Pulmonary artery endothelial cell (primary cell): ENCODE results near the gene PIBF1. TPM values are rescaled to one million over a fixed set of nuclear protein-coding genes. Genes with fewer than 3 reads are reported as not detected.

ENCODE experiments used
- DNase-seq: peaks from one replicate; pipeline ENCODE4 v3.0.0-alpha.2; 2011; ENCODE audit warnings: low read depth, low spot score
- total RNA-seq: library from RNA; depleted of rRNA; stranded (reverse); fragments of >200 nt; gene quantifications from 2 replicates; pipeline ENCODE4 v1.2.3, GENCODE V29; 2014

Gene PIBF1
- total RNA-seq, 1 donor from 2014 or later = 19.1 TPM

- no peak for DNase-seq
These were observed 277.7 kb downstream of the PIBF1 start for GRCh38 chr13:73059460-73060250.

- no peak for DNase-seq
These were observed 278.6 kb downstream of the PIBF1 start for GRCh38 chr13:73060251-73061160.

GRCh38 chr13:73061473-73061872, 279.5 kb downstream of the PIBF1 start:
- no peak for DNase-seq

- no peak for DNase-seq
These were observed 279.9 kb downstream of the PIBF1 start for GRCh38 chr13:73061876-73062275.

GRCh38 chr13:73062468-73062867, 280.5 kb downstream of the PIBF1 start:
- DNase-seq = no peak

- no peak for DNase-seq
These were observed 281.2 kb downstream of the PIBF1 start for GRCh38 chr13:73063166-73063565.

- DNase-seq = no peak
These were observed 283.1 kb downstream of the PIBF1 start for GRCh38 chr13:73065036-73065435.

GRCh38 chr13:73065665-73066340, 283.9 kb downstream of the PIBF1 start:
- no peak for DNase-seq

Other genes with a start within 250 kb of the PIBF1 start
- 16.2 and 20.1 TPM in 2 replicates for gene MZT1, start 54.5 kb upstream of the PIBF1 start, total RNA-seq
- 6.1 and 9.0 TPM in 2 replicates for gene BORA, start 54.2 kb upstream of the PIBF1 start, total RNA-seq
- 47.9 and 53.0 TPM in 2 replicates for gene DIS3, start 233 bp upstream of the PIBF1 start, total RNA-seq